WI38 (cell line): Measurements from ENCODE around the gene ABCC5.

Experiments used
- H3K4me3 ChIP-seq: 2 replicates; pipeline ENCODE4 v1.5.1; 2011; ENCODE audit warnings: low read depth, mild to moderate bottlenecking, control low read depth, low read length
- TF ChIP-seq, protein P1 (sequence below): IDR thresholded peaks from 2 replicates; pipeline ENCODE4 v1.5.1; 2012; ENCODE audit warnings: low read depth, mild to moderate bottlenecking, control low read depth, low read length

Gene ABCC5

DNA sequence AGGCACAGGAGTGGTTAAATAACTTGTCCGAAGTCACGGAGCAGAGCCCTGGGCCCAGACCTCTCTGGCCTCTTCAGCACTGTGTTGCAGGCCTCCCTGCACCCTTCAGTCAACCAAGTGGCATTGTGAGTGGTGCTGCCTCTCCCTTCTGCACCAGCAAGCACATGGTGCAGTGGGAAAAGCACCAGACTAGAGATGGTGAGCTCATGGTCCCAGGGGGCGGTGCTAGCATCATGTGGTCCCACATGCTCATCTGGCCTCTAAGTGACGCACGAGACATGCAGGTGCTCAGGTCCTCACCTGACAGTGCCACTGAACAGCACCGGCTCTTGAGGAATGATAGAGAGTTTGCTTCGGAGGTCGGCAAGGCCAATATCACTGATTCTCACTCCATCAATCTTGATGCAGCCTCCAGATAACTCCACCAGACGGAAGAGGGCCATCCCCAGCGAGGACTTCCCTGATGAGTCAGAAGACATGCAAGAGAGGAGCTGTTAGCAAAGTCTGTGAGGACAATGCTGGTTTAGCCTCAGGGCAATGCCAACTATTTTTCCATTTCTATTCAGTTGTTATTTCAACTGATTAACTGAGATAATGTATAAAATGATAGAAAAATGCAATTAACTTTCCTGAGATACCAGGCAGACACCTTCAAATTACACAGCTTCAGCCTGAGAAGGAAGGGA, 79.9 kb downstream of the ABCC5 start:
- no peak overlapping the region for H3K4me3 ChIP-seq
- TF ChIP-seq, protein P1, sequence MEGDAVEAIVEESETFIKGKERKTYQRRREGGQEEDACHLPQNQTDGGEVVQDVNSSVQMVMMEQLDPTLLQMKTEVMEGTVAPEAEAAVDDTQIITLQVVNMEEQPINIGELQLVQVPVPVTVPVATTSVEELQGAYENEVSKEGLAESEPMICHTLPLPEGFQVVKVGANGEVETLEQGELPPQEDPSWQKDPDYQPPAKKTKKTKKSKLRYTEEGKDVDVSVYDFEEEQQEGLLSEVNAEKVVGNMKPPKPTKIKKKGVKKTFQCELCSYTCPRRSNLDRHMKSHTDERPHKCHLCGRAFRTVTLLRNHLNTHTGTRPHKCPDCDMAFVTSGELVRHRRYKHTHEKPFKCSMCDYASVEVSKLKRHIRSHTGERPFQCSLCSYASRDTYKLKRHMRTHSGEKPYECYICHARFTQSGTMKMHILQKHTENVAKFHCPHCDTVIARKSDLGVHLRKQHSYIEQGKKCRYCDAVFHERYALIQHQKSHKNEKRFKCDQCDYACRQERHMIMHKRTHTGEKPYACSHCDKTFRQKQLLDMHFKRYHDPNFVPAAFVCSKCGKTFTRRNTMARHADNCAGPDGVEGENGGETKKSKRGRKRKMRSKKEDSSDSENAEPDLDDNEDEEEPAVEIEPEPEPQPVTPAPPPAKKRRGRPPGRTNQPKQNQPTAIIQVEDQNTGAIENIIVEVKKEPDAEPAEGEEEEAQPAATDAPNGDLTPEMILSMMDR = no peak

DNA sequence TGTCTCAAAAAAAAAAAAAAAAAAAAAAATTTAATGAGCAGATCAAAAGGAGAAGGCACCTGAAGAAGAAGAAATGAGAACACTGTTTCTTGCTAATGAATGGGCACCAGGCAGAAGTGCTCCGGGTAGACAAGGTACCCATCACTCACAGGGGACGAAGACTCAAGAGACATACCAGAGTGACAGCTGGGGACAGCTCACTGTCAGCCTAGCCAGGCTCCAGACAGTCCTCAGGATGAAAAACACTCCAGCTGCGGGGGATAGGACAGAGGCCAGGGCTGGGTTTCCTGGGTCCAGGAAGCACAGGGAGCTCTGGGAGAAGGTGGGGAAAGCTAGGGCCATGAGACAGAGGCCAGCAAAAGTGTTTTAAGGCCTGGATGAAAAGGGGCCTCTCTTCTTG, 84.5 kb downstream of the ABCC5 start:
- TF ChIP-seq, protein P1 = no peak
- H3K4me3 ChIP-seq = no peak overlapping the region

GRCh38 chr3:183931881-183932280, 85.8 kb downstream of the ABCC5 start:
- no peak overlapping the region for H3K4me3 ChIP-seq
- TF ChIP-seq, protein P1 = no peak

- TF ChIP-seq, protein P1 = no peak
- no peak overlapping the region for H3K4me3 ChIP-seq
These were observed 87.6 kb downstream of the ABCC5 start for GRCh38 chr3:183930086-183930485.

DNA sequence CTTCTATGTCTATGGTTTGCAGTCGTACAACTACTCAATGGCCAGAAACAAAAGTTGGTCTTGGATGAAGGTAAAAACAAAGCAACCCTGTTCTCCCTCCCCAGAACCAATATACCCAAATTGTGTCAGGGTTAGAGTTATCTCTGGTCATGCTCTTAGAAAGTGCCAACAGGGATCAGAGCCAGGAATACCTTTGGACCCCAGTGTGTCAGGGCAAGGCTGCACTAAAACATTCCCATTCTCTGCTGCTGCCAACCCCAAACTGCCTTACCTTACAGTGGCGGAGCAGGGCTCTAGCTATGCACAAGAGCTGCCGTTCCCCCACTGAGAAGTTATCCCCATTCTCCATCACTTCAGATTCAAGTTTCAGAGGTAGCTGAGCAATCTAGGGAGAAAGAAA, 90.6 kb downstream of the ABCC5 start:
- H3K4me3 ChIP-seq = no peak overlapping the region
- TF ChIP-seq, protein P1 = no peak

DNA sequence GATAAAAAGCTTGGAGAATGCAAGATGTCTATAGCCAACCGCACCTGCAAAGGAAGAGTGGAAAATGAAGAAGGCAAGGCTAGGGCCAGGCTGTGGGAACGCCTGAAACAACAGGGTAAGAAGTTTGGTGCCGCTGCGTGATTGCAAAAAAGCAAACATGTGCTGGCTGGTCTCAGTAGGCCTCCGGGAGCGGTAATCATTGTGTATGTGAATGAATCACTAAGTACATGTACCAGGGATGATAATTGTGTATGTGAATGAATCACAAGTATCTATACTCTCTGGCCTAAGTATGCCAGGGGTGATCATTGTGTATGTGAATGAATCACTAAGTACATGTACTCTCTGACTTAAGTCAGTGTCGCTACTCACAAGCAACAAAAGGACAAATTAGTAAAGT, 92.7 kb downstream of the ABCC5 start:
- no peak overlapping the region for H3K4me3 ChIP-seq
- TF ChIP-seq, protein P1 = no peak

GRCh38 chr3:183924543-183924942, 93.1 kb downstream of the ABCC5 start:
- no peak overlapping the region for H3K4me3 ChIP-seq
- TF ChIP-seq, protein P1 = no peak
